ENCODE measurements around the gene RRBP1.

The RRBP1 gene

DNA sequence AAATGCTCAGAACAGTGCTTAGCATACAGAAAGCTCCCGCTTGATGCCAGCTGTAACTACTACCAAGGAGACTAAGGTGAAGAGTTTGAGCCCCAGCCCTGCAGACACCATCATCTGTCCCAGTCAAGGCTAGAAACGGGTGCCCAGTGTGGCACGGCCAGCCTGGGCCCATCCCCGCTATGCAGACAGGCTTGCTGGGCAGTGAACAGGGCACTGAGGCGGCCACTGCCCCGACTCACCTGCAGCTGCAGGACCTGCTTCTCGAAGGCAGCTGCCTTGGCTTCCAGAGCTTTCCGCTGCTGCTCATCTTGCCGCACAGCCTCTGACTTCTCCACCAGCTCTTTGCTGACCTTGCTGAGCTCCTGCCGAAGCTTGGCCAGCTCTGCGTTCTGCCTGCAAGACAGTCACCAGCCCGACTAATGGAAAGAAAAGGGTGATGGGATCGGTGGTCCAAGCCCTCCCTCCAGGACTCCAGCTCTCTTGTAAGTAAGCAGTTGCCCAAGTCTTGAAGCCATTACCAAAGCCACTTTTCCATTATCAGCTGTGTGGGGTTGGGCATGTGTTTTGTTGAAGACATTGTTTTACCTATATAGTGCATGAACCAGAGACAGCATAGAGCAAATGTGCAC, 48.7 kb downstream of the RRBP1 start:
- DNase-seq, result no peak

DNA sequence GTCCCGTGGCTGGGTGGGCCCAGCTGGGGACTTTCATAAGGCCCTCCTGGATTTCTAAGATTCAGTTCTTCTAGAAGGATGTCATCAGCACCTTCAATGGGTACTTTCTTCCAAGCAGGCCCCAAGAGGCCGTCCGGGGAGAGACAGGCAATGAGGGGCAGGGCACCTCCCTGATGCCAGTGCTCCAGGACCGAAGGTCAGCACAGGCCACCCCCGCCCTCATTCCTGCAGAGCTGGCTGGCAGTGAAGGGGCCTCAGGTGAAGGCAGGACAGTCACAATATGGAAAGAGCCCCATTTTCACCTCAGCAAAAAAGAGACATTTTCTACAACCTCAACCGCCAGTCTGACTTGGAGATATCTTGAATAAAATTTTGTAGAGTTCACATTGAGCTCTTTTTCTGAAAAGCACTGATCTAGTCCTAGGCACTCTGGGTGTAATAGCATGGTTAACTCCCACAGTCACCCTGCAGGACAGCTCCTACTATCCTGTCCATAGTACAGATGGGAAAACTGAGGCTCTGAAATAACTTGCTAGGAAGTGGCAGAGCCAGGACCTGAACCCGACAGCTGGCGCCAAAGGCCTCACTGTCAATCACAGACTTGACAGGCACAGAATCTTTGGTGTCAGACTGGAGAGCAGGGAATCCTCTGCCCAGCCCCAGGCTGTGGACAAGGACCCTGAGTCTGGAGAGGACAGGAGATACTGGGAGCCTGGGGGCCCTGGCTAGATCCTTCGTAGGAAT, 50.3 kb downstream of the RRBP1 start:
- no peak for DNase-seq

DNA sequence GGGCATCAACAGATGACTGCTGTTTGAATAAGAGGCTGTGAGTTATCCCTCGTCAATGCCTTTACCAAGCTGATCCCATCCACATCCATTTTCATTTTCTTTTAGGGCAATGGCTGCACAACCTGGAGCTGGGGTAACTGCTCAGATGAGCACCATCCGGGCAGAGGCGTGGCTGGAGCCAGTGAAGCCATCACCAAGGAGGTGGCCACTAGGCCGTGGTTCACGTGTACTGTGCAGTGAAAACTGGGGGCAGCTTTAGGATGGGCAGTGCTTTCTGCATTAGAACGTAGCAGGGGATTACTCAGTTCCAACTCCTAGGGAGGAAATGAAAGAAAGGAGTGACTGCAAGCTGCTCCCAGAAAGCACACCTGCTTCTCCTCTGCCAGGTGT, 51.2 kb downstream of the RRBP1 start:
- DNase-seq, result no peak

DNA sequence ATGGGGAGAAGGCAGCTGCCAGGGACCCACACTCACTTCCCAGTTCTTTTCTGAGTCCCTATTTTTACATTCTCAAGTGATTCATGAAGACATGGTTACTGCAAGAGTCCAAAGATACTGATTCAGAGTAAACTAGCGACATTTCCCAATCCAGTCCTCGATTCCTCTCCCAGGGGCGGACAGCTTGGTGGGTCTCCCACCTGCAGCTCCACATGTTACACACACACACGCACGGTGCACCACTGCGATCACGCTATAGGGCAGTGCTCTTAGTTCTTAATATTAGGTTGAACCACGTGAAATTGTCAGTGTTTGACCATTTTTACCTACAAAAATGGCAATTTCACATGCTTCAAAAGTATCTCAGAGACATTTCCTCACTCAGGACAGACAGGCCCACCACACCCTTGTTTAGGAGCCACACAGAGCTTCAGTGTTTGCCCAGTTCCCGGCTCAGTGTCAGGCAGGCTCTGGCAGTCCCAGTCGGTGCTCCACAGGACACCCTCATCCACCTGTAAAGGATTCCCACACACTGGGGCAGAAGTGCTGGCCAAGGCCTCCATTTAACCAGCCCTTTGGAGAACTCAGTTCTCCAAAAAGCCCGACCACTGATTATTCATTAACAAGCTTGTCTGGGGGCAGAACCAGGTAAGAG, 51.8 kb downstream of the RRBP1 start:
- no peak for DNase-seq

- DNase-seq, result no peak
These were observed 52.4 kb downstream of the RRBP1 start for GRCh38 chr20:17629678-17630089.

DNA sequence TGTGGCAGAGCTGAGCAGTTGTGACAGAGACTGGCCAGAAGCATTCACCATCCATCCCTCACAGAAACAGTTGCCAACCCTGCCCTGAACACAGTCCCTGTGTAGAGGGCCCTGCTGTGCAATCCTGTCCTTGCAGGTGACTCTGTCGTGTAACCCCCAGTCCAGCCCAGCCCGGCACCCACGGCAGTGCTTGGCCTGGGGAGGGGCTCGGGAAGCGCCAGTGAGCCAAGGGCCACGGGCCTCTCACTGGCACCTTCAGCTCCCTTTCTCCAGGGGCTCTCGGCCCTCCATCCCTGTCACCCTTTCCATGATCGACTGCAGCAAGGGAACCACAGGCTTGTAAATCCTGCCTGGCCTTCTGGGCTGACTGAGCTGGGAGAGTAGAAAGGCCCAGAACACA, 53.0 kb downstream of the RRBP1 start:
- DNase-seq, result no peak

GRCh38 chr20:17628101-17628841, 53.8 kb downstream of the RRBP1 start:
- DNase-seq, result no peak

- DNase-seq, result no peak
These were observed 54.7 kb downstream of the RRBP1 start for GRCh38 chr20:17627101-17627955.

DNA sequence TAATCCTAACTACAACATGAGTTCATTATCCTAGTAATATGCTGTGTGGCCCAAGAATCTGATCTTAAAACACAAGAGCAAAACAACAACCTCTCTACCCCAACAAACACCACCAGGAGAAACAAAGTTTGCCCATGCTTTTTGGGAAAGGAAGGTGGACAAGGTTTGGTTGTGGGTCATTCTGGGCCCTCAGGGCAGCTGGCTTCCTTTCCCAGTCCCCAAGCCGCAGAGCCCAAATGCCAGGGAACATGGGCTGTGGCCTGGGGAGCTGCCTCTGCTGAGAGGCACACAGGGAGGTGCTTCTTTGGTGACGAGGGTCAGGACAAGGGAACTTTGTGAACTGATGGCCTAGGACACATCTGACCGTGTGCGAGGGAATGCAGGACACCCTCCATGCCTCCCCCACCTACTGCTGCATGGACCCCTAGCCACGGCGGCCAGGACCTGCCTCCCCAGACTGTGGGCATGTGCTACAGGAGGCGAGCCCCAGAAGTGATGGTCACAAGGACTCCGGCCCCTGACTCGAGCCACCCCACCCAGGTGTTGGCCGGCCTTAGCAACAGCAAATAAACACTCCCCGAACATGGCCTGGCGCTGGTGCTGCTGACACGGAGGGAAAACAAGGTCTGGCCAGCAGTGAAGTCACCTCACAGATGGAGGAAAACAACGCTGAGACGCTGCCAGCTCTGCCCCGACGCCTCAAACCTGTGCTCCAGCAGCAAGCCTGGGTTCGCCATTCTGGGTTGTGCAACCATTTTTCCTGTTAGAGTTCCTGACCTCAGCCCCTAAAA, 55.6 kb downstream of the RRBP1 start:
- no peak for DNase-seq

- DNase-seq, result no peak
These were observed 56.6 kb downstream of the RRBP1 start for GRCh38 chr20:17625246-17626051.

DNA sequence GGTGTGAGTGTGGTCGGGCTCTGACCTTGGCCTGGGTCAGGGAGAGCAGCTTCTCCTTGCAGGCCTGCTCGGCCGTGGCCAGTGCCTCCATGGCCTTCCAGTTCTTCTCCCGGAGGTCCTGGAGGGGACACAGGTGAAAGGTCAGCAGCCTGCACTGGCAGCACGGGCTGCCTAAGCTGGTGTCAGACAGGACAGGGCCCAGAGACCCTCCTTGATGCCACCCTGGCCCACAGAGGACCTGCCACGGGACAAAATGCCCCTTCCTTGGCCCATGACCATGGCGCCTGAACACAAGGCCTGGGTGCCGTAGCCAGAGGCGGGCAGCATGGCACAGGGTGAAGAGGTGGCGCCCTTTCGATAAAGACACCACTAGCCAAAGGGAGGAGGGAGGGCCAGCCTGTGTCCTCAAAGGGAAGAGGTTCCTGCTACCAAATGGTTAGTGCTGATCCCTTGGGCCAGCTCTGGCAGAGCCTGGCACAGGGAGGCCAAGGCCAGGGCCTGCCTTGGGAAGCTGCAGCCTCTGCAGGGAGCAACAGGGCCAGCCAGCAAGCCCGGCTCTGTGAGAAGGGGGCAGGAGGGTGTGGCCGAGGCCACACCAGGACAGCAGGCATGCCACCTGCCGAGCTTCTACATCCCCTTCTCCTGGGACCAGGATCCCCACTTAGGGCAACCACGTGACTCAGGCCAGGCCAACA, 57.3 kb downstream of the RRBP1 start:
- DNase-seq, result no peak

DNA sequence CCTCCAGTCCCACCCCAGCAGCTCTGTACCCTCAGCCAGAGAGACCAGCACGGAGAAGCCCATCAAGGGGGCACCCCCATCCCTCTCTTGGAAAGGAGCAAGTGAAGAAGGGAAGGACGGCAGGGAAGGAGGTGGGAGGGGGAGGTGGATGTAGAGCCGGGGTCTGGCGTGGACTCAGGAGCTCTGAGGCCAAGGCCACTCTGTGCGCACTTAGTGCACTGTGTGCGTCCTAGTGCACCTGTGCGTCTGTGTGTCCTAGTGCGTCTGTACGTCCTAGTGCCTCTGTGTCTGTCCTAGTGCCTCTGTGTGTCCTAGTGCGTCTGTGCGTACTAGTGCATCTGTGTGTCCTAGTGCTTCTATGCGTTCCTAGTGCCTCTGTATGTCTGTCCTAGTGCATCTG, 58.0 kb downstream of the RRBP1 start:
- DNase-seq, result peak; percentile 1

- DNase-seq, result no peak
These were observed 59.1 kb downstream of the RRBP1 start for GRCh38 chr20:17622851-17623508.

- DNase-seq, result no peak
These were observed 59.8 kb downstream of the RRBP1 start for GRCh38 chr20:17622086-17622850.

- no peak for DNase-seq
These were observed 60.6 kb downstream of the RRBP1 start for GRCh38 chr20:17621229-17621968.

DNA sequence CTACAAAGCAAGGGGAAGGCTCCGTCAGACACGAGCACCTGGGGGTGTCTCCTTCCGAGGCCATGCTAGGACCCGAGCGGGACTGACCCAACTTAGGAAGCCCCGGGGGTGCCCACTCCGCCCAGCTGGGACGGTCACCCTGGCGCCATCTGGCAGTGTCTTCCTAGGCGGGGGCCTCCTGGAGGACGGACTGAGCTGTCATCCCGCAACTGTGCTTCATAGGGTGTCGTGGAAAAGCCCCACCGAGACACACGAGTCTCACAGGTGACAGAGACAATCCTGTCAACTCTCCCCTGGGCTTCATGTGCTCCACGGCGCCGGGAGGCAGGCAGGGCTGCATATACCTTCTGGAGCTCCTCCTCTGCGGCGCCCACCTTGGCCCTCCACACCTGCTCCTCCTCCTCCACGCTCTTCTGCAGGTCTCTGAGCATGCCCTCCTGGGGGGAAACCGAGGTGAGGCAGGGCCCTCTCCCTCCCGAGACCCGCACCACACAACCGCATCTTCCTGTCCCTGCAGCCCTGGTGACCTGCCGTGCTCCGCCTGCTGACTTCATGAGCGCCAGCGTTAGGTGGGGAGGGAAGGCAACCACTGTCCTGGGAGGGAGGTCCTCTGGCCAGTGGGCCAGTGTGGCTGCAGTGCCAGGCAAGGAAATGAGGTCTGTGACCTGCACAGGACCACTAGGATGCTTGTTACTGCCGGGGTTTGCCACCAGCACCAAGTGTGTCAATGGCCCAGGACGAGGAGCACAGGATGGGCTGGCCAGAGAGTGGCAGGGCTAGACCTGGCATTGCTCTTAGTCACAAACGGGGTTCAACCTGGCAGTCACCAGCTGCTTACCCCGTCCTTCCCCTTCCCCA, 61.4 kb downstream of the RRBP1 start:
- DNase-seq, result no peak

Measured in CD4-positive, alpha-beta T cell treated with Interleukin-17A for 4 hours (primary cell).